PFSK-1 (cell line): ENCODE results near the gene CAMKMT.

Experiments
- FOXP2 ChIP-seq: optimal IDR thresholded peaks from 2 replicates; pipeline ENCODE3; 2011; ENCODE audit warnings: borderline replicate concordance, control low read depth, inconsistent platforms; ENCODE audit not compliant: insufficient read depth; ENCODE audit errors: extremely low read length, extremely low read depth
- POLR2AphosphoS5 ChIP-seq: IDR thresholded peaks from 2 replicates; pipeline ENCODE4 v1.6.1; 2012; ENCODE audit warnings: low read depth, mild to moderate bottlenecking, control low read depth, low read length, moderate library complexity
- REST ChIP-seq, 2 experiments: IDR thresholded peaks; 2 replicates each; pipeline versions ENCODE4 v1.6.1 to v1.8.0; 2011 to 2012; ENCODE audit warnings: low read depth in 2 of 2, low read length in 2 of 2, control low read depth in 1 of 2, inconsistent platforms in 1 of 2, mild to moderate bottlenecking in 1 of 2, moderate library complexity in 1 of 2; ENCODE audit not compliant: insufficient read depth in 1 of 2
- SIN3A ChIP-seq: IDR thresholded peaks from 2 replicates; pipeline ENCODE4 v1.6.1; 2012; ENCODE audit warnings: mild to moderate bottlenecking, low read length, moderate library complexity, borderline replicate concordance; ENCODE audit not compliant: insufficient read depth
- TAF1 ChIP-seq: IDR thresholded peaks from 2 replicates; pipeline ENCODE4 v1.6.1; 2012; ENCODE audit warnings: low read length, control low read depth, borderline replicate concordance; ENCODE audit not compliant: insufficient read depth

The CAMKMT gene

GRCh38 chr2:44329343-44329742 lies 32.4 kb upstream of the CAMKMT start:
- TF ChIP-seq POLR2AphosphoS5 (no peak), TAF1 (no peak), SIN3A (no peak), FOXP2 (no peak), REST (IDR thresholded peaks at IDR 0.05; ENCODE audit: insufficient read depth in 1 of 2, low read depth in 2 of 2, low read length in 2 of 2) (no peak)

GRCh38 chr2:44330801-44331200 lies 30.9 kb upstream of the CAMKMT start:
- TF ChIP-seq SIN3A (no peak), REST (IDR thresholded peaks at IDR 0.05; ENCODE audit: insufficient read depth in 1 of 2, low read depth in 2 of 2, low read length in 2 of 2) (no peak), TAF1 (no peak), POLR2AphosphoS5 (no peak), FOXP2 (no peak)

GRCh38 chr2:44333994-44334393 lies 27.8 kb upstream of the CAMKMT start:
- no peak for TF ChIP-seq FOXP2
- TF ChIP-seq TAF1 = no peak
- no peak for TF ChIP-seq REST (IDR thresholded peaks at IDR 0.05; ENCODE audit: insufficient read depth in 1 of 2, low read depth in 2 of 2, low read length in 2 of 2)
- TF ChIP-seq POLR2AphosphoS5 = no peak
- no peak for TF ChIP-seq SIN3A

GRCh38 chr2:44335806-44336538 lies 25.8 kb upstream of the CAMKMT start:
- TF ChIP-seq POLR2AphosphoS5 = no peak
- no peak for TF ChIP-seq REST (IDR thresholded peaks at IDR 0.05; ENCODE audit: insufficient read depth in 1 of 2, low read depth in 2 of 2, low read length in 2 of 2)
- TF ChIP-seq SIN3A = no peak
- no peak for TF ChIP-seq TAF1
- TF ChIP-seq FOXP2 = no peak

DNA sequence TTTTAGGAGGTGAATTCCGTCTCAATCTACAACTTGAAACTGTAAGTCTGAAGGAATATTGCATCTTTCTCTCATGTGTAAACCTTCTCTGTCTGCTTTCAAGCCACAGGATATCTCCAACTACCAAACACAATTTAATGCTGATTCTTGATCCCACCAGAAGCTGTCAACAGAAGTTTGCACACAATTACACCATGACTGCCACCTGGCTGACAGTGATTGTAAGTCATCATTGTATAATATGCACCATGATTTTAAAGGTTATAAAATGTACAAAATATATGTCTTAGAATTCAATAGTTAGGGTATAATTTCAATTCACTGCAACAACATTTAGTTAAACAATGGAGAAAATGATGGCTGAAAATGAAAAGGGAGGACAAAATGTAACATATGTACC lies 18.9 kb upstream of the CAMKMT start:
- TF ChIP-seq REST (IDR thresholded peaks at IDR 0.05; ENCODE audit: insufficient read depth in 1 of 2, low read depth in 2 of 2, low read length in 2 of 2) (no peak), FOXP2 (no peak), SIN3A (no peak), TAF1 (no peak), POLR2AphosphoS5 (no peak)
